Gastrocnemius medialis (tissue), 4 donors: Measurements from ENCODE around the gene CNIH3.

Experiments
- POLR2A ChIP-seq, 2 donors: fragments of 450-650 bp; IDR thresholded peaks; one replicate each; pipeline ENCODE4 v1.6.1; 2017; ENCODE audit warnings: antibody characterized with exemption in 2 of 2, mild to moderate bottlenecking in 2 of 2, moderate library complexity in 2 of 2
- TF ChIP-seq, protein P1 (sequence below), 5 experiments: fragments of 450-650 bp in 3 of 5; fragments of 200-600 bp in 2 of 5; sonication (generic) in 2 of 5; IDR thresholded peaks in 4 of 5; conservative IDR thresholded peaks in 1 of 5; 1 replicate in 4 of 5; 2 replicates in 1 of 5; pipeline ENCODE4 v1.5.1; 2016 to 2019; ENCODE audit warnings: antibody characterized with exemption in 5 of 5, mild to moderate bottlenecking in 3 of 5, moderate library complexity in 3 of 5

- TF ChIP-seq, protein P1, sequence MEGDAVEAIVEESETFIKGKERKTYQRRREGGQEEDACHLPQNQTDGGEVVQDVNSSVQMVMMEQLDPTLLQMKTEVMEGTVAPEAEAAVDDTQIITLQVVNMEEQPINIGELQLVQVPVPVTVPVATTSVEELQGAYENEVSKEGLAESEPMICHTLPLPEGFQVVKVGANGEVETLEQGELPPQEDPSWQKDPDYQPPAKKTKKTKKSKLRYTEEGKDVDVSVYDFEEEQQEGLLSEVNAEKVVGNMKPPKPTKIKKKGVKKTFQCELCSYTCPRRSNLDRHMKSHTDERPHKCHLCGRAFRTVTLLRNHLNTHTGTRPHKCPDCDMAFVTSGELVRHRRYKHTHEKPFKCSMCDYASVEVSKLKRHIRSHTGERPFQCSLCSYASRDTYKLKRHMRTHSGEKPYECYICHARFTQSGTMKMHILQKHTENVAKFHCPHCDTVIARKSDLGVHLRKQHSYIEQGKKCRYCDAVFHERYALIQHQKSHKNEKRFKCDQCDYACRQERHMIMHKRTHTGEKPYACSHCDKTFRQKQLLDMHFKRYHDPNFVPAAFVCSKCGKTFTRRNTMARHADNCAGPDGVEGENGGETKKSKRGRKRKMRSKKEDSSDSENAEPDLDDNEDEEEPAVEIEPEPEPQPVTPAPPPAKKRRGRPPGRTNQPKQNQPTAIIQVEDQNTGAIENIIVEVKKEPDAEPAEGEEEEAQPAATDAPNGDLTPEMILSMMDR (IDR thresholded peaks at IDR 0.05 in 4 of 5, conservative IDR thresholded peaks at IDR 0.05 in 1 of 5), result no peak
- no peak for TF ChIP-seq POLR2A (IDR thresholded peaks at IDR 0.05)
These were observed 104.1 kb downstream of the CNIH3 start for GRCh38 chr1:224720216-224720615.
